COLO668 (cell line): ENCODE measurements around the gene HEXIM1.

Source experiments
- DNase-seq: peaks from one replicate; lab custom pipeline; 2025; ENCODE audit not compliant: unreplicated experiment; lab: John Stamatoyannopoulos, UW

Gene HEXIM1

DNA sequence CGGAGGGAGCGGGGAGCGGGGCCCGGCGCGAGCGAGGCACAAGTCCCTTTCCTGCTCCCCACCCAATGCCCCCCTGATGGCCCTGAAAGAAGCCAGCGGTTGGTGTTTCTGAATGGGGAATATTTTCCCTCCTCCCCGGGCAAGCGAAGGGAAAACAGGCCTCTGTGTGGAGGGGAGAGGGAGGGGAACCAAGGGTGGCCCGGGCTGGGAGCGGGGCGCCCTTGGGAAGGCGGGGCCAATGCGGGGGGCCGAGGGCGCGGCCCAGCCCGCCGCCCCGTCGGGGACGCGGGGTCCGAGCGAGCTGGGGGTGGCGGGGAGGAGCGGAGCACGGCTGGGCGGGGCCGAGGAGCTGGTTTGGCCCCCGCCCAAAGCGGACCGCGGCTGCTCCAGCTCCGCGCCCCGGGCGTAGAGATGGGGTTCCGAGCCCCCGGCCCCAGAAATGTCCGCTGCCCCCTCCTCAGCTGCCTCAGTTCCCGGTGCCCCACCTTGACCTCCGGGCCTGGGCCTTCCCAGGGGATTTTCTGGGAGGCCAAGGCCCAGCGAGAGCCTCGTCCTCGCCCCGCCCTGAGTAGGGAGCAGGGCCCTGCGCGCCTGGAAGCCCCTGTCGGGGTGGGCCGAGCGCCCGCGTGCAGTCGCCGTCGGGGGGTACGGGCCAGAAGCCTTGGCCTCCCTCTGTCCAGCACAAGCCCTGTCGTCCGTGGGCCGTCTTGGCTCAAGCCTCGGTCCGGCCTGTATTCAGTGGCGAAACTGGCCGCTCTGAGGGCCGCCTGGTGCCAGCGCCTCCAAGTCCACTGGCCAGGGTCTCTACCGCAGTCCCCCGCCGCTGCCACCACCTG is 3.9 kb upstream of the HEXIM1 start:
- no peak for DNase-seq

DNA sequence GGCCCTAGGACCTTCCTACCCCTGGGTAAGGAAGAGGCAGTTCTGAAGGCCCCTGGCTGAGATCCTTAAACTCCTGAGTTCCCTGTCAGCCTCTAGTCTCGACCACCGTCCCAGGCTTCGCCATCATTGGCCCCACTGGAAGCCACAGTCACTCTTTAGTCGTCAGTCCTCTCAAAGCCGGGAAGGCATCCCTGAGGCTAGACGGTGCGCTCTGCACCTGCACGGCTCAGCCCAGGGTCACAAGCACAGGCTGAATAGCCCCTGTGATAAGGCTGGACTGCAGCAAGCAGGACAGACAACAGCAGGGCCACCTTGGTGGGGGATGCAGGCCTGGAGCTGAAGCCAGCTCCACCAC is 3.3 kb upstream of the HEXIM1 start:
- no peak for DNase-seq

- no peak for DNase-seq
These were observed 2.1 kb upstream of the HEXIM1 start for GRCh38 chr17:45146166-45146565.

DNA sequence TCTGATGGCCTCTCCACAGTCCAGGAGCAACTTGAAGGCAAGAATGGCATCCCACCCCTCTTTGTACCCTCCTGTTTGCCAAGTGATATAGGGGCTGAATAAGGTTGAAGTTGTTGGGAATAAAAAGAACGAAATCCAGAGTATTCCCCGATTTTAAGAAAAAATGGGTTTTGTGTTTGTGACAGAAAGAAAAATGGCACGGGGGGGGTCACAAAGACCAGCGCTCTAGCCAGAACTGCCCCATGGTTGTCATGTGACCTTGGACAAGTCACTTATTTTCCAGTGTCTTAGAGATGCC is 1.7 kb upstream of the HEXIM1 start:
- no peak for DNase-seq

DNA sequence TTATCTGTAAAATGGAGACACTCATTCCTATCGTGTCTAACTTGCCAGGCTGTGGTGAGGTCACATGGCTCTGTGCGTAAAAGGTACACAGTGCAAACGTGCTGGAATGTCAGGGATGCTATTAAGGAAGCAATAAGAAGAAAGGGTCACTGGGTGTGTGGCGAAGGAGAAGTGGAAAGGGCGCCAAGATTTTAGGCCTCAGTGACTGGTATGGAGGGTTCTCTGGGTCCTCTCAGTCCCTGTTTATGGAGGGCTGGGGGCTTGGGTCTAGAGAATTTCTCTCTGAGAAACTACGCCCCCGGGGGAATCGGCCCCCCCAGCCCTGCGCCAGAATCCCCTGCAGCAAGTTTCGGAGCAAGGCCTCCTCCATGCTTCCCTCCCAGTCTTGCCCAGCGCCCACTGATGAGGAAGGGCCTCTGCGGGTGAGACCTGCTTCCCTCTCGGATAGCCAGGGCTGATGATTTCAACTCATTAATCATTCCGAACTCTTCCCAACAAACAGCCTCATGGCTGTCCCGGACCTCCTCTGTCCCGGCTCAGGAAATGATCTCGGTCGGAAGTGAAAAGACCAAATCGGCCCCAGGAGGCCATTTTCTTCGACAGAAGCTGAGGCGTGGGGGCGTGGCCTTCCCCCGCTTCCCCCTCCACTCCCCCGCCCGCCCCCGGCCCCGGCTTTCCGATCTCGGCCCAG is 1.2 kb upstream of the HEXIM1 start:
- peak; percentile 74 for DNase-seq

DNA sequence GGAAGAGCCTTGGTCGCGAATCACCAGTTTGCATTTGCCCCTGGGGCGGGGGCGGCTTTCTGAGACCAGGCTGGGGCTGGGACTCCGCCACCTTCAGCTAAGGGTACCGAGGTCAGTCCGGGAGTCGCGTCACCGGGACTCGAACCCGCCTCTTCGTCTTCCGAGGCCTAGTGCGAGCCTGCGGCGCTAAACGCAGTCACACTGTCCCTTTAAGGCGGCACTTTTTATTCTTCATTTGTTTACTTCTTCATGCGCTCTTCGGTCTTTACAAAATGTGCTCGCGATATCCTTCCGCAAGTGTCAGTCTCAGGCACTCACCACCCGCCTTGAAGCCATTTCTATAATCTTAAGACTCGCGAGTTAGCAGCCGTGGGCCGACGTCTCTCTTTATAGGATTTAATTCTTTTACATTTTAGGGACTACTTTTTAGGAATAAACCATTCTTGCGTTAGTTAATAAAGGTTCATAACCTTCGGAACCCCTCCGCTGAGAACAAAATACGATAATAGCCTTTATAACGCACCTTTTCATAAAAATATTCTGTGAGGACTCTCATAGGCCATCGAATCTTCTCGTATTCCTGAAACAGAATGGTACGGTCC is 593 bp upstream of the HEXIM1 start:
- peak; percentile 74 for DNase-seq

DNA sequence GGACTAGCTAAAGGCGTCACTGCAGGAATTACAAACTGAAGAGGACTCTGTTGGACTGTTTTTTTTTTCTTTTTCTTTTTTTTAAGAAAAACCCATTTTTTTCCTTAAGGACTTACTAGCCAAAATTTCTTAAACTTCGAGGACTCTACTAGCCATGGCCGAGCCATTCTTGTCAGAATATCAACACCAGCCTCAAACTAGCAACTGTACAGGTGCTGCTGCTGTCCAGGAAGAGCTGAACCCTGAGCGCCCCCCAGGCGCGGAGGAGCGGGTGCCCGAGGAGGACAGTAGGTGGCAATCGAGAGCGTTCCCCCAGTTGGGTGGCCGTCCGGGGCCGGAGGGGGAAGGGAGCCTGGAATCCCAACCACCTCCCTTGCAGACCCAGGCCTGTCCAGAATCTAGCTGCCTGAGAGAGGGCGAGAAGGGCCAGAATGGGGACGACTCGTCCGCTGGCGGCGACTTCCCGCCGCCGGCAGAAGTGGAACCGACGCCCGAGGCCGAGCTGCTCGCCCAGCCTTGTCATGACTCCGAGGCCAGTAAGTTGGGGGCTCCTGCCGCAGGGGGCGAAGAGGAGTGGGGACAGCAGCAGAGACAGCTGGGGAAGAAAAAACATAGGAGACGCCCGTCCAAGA is 878 bp downstream of the HEXIM1 start:
- peak; percentile 80 for DNase-seq

GRCh38 chr17:45149669-45150664 is 1.7 kb downstream of the HEXIM1 start:
- DNase-seq, result peak; percentile 56

DNA sequence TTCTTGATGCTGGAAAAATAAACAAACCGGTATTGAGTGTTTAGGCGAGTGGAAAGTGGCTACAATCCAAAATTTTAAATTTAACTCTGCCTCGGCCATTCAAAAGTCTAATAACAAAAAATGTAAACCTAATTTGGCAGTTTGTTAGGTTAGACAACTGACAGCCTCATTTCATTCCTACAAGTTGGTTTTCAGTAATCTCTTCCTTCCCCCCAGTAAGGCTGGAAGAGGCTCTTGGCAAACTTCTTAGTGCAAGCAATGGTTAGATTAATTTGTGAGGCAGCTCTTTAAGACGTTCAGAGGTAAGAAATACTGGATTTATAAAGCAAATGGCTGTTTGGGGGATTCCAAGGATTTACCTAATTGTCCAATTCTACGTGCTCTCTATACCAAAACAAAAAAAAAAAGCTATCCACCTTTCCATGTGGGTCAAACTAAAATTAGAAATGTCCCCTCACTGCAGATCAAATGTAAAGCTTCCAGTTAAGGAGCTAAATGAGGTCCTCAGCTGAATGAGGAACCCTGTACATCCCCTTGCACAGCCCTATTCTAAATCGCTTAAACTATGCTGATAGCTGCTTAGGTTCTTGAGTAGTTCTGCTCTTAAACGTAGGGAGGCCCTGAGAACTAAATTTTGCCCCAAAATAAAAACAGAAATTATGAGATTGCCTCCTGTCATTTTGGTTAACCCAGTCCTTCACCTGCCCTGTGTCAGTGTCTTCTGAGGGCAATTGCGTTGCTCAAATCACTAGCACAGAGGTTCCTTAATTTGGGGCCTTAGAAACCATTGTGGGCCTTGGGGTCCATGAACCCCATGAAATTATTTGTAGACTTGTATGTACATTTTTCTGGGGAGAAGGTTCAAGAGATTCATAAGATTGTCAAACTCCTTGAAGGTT is 2.9 kb downstream of the HEXIM1 start:
- DNase-seq, result no peak

DNA sequence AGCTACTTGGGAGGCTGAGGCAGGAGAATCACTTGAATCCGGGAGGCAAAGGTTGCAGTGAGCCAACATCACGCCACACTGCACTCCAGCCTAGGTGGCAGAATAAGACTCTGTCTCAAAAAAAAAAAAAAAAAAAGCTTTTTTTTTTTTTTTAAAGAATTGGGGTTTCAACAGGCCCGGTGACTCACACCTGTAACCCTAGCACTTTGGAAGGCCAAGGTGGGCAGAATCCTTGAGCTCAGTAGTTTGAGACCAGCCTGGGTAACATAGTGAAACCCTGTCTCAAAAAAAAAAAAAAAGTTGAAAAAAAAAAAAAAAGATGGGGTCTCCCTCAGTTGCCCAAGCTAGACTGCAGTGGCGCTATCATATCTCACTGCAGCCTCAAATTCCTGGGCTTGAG is 6.8 kb downstream of the HEXIM1 start:
- DNase-seq, result no peak

DNA sequence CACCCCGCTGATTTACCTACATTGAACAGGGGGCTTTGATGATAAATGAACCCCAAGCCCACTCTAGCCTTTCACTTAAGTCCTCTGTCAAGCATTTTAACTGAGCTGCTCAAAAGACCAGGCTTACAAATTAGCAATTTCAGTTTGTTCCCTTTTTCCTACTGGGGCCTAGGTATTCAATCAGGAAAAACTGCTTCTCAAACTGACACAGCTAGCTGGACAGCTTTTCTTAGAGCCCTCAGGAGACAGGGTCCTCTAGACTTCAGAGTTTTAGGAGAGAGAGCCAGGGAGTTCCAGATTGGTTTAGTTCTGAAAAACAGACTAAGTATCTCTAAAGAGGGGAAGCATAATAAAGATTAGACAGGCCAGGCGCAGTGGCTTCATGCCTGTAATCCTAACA is 7.2 kb downstream of the HEXIM1 start:
- no peak for DNase-seq

DNA sequence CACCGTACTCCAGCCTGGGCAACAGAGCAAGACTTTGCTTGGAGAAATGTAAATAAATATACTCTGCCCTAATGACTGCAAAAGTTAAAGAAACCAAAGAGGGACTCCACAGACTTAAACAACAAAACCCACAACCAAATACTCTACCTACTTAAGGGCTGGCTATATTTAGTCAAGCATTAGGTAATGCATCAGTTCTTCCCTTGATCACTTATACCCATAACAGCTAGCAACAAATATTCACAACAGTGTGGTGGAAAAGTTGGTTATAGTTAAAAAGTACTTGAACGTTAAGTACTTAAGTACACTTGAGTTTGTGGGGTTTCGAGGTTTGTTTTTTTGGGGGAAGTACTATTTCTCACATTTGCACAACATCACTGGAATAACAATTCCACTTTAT is 8.0 kb downstream of the HEXIM1 start:
- DNase-seq, result no peak

DNA sequence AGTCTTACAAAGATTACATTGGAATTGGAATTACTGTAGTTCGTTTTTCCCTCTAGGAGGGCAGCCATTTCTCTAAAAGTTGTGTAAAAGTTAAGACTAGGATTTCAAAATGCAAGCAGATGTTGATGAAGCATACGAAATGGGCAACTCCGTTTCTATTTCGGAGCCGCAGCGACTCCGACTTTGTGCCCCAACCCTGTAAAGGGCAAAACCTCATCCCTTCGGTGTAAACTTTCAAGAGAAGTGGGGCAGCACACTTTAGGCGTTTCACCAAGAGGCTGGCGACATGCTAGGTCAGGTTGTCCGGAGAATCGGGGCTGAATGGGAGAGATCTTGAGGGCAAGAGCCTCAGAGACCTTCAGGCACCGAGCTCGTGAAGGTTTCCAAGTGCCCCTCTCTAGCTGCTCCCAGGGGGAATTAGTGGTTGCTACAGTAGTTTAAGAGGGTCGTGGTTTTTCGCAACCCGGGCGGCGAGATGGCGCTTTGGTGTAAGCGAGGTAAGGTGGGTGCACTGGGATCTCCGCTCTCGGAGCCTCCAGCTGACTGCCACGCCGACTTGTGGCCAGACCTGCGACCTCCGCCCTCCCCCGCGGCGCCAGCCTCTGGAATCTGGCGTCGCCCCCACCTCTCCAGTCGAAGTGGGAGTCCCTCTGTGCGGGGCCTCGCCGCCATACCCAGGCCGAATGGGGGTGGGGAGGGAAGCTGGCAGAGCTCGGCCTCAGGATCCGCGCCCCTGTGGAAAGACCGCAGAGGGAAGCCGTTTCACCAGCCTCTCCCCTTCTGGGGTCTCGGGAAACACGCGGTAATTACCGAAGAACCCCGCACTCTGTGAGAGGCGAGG is 12.4 kb downstream of the HEXIM1 start:
- peak; percentile 37 for DNase-seq

DNA sequence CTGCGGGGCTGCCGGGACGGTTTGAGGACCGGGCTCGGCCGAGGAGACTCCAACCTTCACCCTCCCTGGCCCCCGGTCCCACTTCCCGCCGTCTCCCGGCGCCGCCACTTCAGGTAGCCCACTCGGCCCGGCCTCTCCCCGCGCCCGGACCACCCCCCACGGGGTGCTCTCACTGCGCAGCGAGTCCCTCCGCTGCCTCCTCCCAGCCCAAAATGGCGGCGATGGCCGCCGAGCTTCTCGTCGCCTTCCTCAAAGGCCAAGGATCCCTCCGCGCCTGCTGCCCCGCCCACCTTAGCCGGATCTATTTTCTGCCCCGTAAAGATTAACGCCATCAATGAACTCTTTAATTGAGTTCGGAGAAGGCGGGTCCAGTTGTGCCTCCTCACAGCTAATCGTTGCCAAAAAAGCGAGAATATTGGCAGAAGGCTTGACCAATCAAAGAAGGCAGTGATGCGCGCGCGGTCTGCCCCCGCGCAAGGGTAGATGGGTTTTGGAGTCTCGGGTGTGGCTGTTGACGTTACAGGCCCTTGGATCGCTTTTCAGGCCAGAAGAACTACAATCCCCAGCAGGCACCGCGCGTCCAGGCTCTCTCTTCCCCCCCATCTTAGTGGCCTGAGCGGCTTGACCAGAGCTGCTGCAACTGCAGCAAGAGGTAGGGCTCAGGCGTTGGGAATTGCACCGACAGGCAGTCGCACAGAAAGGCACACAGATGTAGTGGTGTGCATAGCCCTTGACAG is 13.2 kb downstream of the HEXIM1 start, which contains the start of gene HEXIM2:
Gene HEXIM2 (plus strand): TSS at position 588 of the 737 bp plus-strand sequence. CDS start 919 bp downstream, outside the sequence.
- peak; percentile 99 for DNase-seq

- DNase-seq, result no peak
These were observed 13.9 kb downstream of the HEXIM1 start for GRCh38 chr17:45162025-45162687.

DNA sequence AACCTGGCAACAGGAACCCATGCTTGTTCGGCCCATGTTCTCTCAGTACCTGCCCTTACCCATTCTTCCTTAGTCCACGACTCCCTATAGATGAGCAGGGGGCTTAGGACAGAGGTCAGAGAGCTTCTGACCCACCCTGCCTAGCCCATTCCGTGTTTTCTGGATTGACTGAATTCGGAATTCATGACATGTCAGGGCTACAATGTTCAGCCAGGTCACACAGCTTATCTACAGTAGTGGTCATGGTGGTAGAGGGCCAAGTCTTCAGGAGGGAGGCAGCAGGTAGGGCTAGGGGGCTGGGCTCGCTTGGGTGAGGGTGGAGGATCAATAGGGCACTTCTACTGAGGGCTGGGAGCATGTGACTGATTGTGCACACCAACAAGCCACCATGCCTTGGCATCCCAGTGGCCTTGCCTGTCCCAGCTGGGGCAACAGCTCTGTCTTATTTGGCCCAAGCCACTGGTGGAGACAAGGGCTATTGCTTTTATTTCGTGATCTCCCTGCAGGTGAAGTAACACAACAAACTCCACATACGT is 16.5 kb downstream of the HEXIM1 start:
- DNase-seq, result no peak
